ENCODE results near the gene S100A9. TPM values are rescaled to one million over a fixed set of nuclear protein-coding genes. Genes with fewer than 3 reads are reported as not detected.
"Not testable (repeated sequence)": the region's sequence is repeated elsewhere in the genome, so short reads cannot be mapped to it uniquely, and the experiment has no call there.

S100A9 gene
- total RNA-seq, 2 donors from 2014 or later: not detected

DNA sequence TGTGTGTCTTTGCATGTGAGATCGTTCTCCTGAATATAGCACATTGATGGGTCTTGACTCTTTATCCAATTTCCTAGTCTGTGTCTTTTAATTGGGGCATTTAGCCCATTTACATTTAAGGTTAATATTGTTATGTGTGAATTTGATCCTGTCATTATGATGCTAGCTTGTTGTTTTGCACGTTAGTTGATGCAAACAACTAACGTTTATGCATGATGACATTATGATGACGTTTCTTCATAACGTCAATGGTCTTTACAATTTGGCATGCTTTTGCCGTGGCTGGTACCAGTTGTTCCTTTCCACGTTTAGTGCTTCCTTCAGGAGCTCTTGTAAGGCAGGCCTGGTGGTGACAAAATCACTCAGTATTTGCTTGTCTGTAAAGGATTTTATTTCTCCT lies 39.5 kb upstream of the S100A9 start:
- H3K4me3 Mint-ChIP-seq; H3K4me3 ChIP-seq (ENCODE audit: low read length); H3K36me3 ChIP-seq (ENCODE audit: control insufficient read depth, insufficient read depth, low read length); H3K9me3 ChIP-seq (ENCODE audit: control insufficient read depth, low read length); DNase-seq; H3K9ac ChIP-seq (ENCODE audit: extremely low read depth, low read length, poor library complexity, severe bottlenecking); H3K4me1 ChIP-seq (ENCODE audit: control insufficient read depth, insufficient read depth, low read length); H3K27me3 ChIP-seq (ENCODE audit: control insufficient read depth, insufficient read depth, low read length, poor library complexity, severe bottlenecking); H3K36me3 Mint-ChIP-seq (ENCODE audit: low read depth); H3K4me1 Mint-ChIP-seq; H3K27ac Mint-ChIP-seq; H3K27ac ChIP-seq (ENCODE audit: low read depth, low read length): not testable (repeated sequence)
- WGBS, 2 experiments (ENCODE audit: insufficient coverage in 1 of 2, insufficient read length in 1 of 2): 86 to 91% methylated on average over 5 to 7 of the region's 7 CpGs
- Mint-ChIP-seq H3K9me3 (peaks cover 25% of the 10 kb centered on the region), H3K27me3 (ENCODE audit: insufficient read depth) (peaks cover 22% of the 10 kb centered on the region)

DNA sequence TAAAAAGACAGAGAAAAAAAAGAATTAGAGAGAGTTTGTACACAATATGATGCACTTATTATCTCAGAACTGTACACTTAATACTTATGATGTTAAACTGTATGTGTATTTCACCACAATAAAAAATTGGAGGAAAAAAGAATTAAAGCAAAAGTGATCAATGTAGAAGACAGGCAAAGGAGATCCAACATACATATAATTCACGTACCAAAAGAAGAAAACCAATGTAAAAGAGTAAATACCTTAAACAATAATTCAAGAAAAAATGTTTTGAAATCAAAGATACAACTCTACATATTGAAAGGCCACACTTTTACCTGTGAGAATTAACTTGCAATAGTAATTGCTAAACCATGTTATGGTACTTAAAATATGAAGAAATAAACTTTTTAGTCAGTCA lies 35.1 kb upstream of the S100A9 start:
- H3K36me3 ChIP-seq (ENCODE audit: control insufficient read depth, insufficient read depth, low read length): no peaks in the 10 kb centered on the region
- H3K9ac ChIP-seq (ENCODE audit: extremely low read depth, low read length, poor library complexity, severe bottlenecking): no peak overlapping the region
- DNase-seq: no peak
- no peak for TF ChIP-seq CTCF (conservative IDR thresholded peaks at IDR 0.05)
- Mint-ChIP-seq H3K27me3 (ENCODE audit: insufficient read depth) (peaks cover 11% of the 10 kb centered on the region), H3K27ac (no peak overlapping the region), H3K4me3 (no peak overlapping the region), H3K9me3 (peaks cover 44% of the 10 kb centered on the region), H3K36me3 (ENCODE audit: low read depth) (no peaks in the 10 kb centered on the region), H3K4me1 (no peaks in the 10 kb centered on the region)
- H3K4me3 ChIP-seq (ENCODE audit: low read length): no peak overlapping the region
- no peak overlapping the region for H3K27ac ChIP-seq (ENCODE audit: low read depth, low read length)
- H3K27me3 ChIP-seq (ENCODE audit: control insufficient read depth, insufficient read depth, low read length, poor library complexity, severe bottlenecking): no peaks in the 10 kb centered on the region
- H3K4me1 ChIP-seq (ENCODE audit: control insufficient read depth, insufficient read depth, low read length): no peaks in the 10 kb centered on the region
- 0% methylated on average over 1 of the region's 1 CpG; no CpG with 5 or more reads in 1 of the 2 experiments for WGBS, 2 experiments (ENCODE audit: insufficient coverage in 1 of 2, insufficient read length in 1 of 2)
- H3K9me3 ChIP-seq (ENCODE audit: control insufficient read depth, low read length): peaks cover 23% of the 10 kb centered on the region

GRCh38 chr1:153324912-153325311 lies 32.7 kb upstream of the S100A9 start:
- H3K9me3 Mint-ChIP-seq: peaks cover 44% of the 10 kb centered on the region
- TF ChIP-seq CTCF (conservative IDR thresholded peaks at IDR 0.05): no peak

DNA sequence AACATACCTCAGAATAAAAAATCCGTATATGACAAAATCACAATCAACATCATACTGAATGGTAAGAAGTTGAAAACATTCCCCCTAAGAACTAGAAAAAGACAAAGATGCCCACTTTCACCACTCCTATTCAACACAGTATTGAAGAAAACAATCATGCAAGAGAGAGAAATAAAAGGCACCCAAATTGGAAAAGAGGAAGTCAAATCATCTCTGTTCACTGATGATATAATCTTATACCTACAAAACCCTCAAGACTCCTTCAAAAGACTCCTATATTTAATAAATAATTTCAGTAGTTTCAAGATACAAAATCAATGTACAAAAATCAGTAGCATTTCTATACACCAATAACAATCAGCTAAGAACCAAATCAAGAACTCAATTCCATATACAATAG lies 23.8 kb upstream of the S100A9 start:
- Mint-ChIP-seq H3K27ac (no peak overlapping the region), H3K4me3 (no peak overlapping the region), H3K36me3 (ENCODE audit: low read depth) (no peaks in the 10 kb centered on the region), H3K4me1 (no peaks in the 10 kb centered on the region), H3K9me3 (no peaks in the 10 kb centered on the region), H3K27me3 (ENCODE audit: insufficient read depth) (peaks cover 14% of the 10 kb centered on the region)
- H3K4me3 ChIP-seq (ENCODE audit: low read length): no peak overlapping the region
- no peak for TF ChIP-seq CTCF (conservative IDR thresholded peaks at IDR 0.05)
- H3K27ac ChIP-seq (ENCODE audit: low read depth, low read length): no peak overlapping the region
- 69% methylated on average over 1 of the region's 1 CpG; no CpG with 5 or more reads in 1 of the 2 experiments for WGBS, 2 experiments (ENCODE audit: insufficient coverage in 1 of 2, insufficient read length in 1 of 2)
- H3K27me3 ChIP-seq (ENCODE audit: control insufficient read depth, insufficient read depth, low read length, poor library complexity, severe bottlenecking): peaks cover 3% of the 10 kb centered on the region
- no peak for DNase-seq
- H3K9me3 ChIP-seq (ENCODE audit: control insufficient read depth, low read length): no peaks in the 10 kb centered on the region
- H3K36me3 ChIP-seq (ENCODE audit: control insufficient read depth, insufficient read depth, low read length): no peaks in the 10 kb centered on the region
- H3K4me1 ChIP-seq (ENCODE audit: control insufficient read depth, insufficient read depth, low read length): no peaks in the 10 kb centered on the region
- H3K9ac ChIP-seq (ENCODE audit: extremely low read depth, low read length, poor library complexity, severe bottlenecking): no peak overlapping the region

More at GRCh38 chr1:153324912-153325311, 32.7 kb upstream of the S100A9 start:
- H3K27me3 ChIP-seq (ENCODE audit: control insufficient read depth, insufficient read depth, low read length, poor library complexity, severe bottlenecking): no peaks in the 10 kb centered on the region
- no peaks in the 10 kb centered on the region for H3K36me3 ChIP-seq (ENCODE audit: control insufficient read depth, insufficient read depth, low read length)
- H3K27ac ChIP-seq (ENCODE audit: low read depth, low read length): no peak overlapping the region
- H3K9me3 ChIP-seq (ENCODE audit: control insufficient read depth, low read length): peaks cover 25% of the 10 kb centered on the region
- Mint-ChIP-seq H3K36me3 (ENCODE audit: low read depth) (no peaks in the 10 kb centered on the region), H3K27ac (no peak overlapping the region), H3K4me1 (no peaks in the 10 kb centered on the region), H3K27me3 (ENCODE audit: insufficient read depth) (no peaks in the 10 kb centered on the region), H3K4me3 (no peak overlapping the region)
- no peak overlapping the region for H3K4me3 ChIP-seq (ENCODE audit: low read length)
- DNase-seq: no peak
- H3K4me1 ChIP-seq (ENCODE audit: control insufficient read depth, insufficient read depth, low read length): no peaks in the 10 kb centered on the region
- no peak overlapping the region for H3K9ac ChIP-seq (ENCODE audit: extremely low read depth, low read length, poor library complexity, severe bottlenecking)

Measured in endodermal cell (in vitro differentiated cells).